Ishikawa (cell line): ENCODE data around the gene AHCYL2.

ENCODE experiments used
- CEBPB ChIP-seq: IDR thresholded peaks from 2 replicates; pipeline ENCODE4 v1.6.1; 2012
- CREB1 ChIP-seq: IDR thresholded peaks from 2 replicates; pipeline ENCODE4 v1.6.1; 2012; ENCODE audit warnings: low read depth
- EGR1 ChIP-seq: IDR thresholded peaks from 2 replicates; pipeline ENCODE4 v1.6.1; 2012
- EP300 ChIP-seq: IDR thresholded peaks from 2 replicates; pipeline ENCODE4 v1.6.1; 2012; ENCODE audit warnings: borderline replicate concordance
- FOXM1 ChIP-seq: IDR thresholded peaks from 2 replicates; pipeline ENCODE4 v1.6.1; 2012; ENCODE audit warnings: low read depth, borderline replicate concordance
- NFIC ChIP-seq: IDR thresholded peaks from 2 replicates; pipeline ENCODE4 v1.6.1; 2012
- RAD21 ChIP-seq: IDR thresholded peaks from 2 replicates; pipeline ENCODE4 v1.6.1; 2012; ENCODE audit warnings: low read depth
- TAF1 ChIP-seq: IDR thresholded peaks from 2 replicates; pipeline ENCODE4 v1.6.1; 2012; ENCODE audit warnings: low read depth, mild to moderate bottlenecking
- TCF12 ChIP-seq: IDR thresholded peaks from 2 replicates; pipeline ENCODE4 v1.6.1; 2012; ENCODE audit warnings: low read depth
- TEAD4 ChIP-seq: IDR thresholded peaks from 2 replicates; pipeline ENCODE4 v1.6.1; 2012
- YY1 ChIP-seq: IDR thresholded peaks from 2 replicates; pipeline ENCODE4 v1.6.1; 2012; ENCODE audit warnings: low read depth
- ZBTB7A ChIP-seq: IDR thresholded peaks from 2 replicates; pipeline ENCODE4 v1.6.1; 2012; ENCODE audit warnings: low read depth
- TF ChIP-seq, protein P1 (sequence below): IDR thresholded peaks from 2 replicates; pipeline ENCODE4 v1.6.1; 2012
- TF ChIP-seq, protein P2 (sequence below): IDR thresholded peaks from 2 replicates; pipeline ENCODE4 v1.6.1; 2012
- TF ChIP-seq, protein P3 (sequence below): IDR thresholded peaks from 2 replicates; pipeline ENCODE4 v1.6.1; 2012; ENCODE audit warnings: low read depth, mild to moderate bottlenecking

The AHCYL2 gene

DNA sequence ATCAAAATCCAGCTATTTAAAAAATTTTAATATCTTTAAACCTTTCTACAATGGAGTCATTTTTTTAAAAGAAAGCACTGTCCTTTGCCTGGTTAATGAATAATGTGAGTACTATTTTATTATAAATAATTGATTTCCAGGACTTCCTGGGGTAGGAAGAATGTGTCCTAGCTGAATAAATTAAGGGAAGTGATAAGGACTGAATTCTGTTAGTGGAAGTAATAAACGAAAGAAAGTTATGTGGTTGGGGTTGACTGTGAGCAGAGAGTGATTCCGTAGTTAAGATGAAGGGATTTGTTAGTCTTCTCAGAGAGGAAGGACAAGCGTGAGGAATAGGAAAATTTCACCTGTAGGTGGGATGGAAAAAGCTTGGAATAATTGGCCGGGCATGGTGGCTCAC is 59.1 kb downstream of the AHCYL2 start:
- TF ChIP-seq, protein P1, sequence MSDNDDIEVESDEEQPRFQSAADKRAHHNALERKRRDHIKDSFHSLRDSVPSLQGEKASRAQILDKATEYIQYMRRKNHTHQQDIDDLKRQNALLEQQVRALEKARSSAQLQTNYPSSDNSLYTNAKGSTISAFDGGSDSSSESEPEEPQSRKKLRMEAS, result no peak
- TF ChIP-seq RAD21 (no peak), NFIC (no peak), TAF1 (no peak), FOXM1 (no peak)
- TF ChIP-seq, protein P2, sequence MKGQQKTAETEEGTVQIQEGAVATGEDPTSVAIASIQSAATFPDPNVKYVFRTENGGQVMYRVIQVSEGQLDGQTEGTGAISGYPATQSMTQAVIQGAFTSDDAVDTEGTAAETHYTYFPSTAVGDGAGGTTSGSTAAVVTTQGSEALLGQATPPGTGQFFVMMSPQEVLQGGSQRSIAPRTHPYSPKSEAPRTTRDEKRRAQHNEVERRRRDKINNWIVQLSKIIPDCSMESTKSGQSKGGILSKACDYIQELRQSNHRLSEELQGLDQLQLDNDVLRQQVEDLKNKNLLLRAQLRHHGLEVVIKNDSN, result no peak

DNA sequence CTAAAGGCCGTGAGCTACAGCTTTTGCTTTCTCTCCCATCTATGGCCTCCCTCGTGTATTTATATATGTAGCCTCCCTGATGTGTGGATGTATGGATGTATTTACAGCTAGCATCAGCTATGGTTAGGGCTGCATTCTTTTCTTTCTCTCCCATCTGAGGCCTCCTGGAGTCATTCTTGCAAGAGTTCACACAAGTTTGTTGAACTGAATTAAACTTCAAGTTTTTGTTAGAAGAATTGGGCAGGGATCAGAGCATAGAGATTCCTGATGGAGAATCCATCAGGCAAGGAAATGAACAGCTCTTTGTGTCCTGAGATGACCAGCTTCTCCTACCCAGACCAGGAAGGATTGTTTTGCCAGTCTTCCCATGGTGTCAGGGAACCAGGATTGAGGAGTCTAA is 60.3 kb downstream of the AHCYL2 start:
- TF ChIP-seq FOXM1 (no peak), TEAD4 (no peak)
- TF ChIP-seq, protein P1, result no peak

DNA sequence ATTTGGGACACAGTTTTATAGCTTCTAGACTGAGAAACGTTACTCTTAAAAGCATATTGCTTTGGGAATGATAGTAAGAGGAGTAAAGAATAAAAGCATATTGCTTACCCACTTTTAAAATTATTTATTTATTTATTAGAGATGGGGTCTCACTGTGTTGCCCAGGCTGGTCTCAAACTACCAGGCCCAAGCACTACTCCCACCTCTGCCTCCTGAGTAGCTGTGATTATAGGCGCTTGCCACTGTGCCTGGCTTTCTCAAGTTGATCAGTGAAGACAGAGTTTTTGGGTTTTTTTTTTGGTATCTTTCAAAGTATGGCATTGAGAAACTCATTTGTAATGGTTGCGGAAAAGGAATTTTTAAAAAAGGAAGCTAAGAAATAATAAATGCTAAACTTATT is 68.0 kb downstream of the AHCYL2 start:
- no peak for TF ChIP-seq YY1
- no peak for TF ChIP-seq CEBPB
- TF ChIP-seq, protein P1, result no peak
- no peak for TF ChIP-seq NFIC
- TF ChIP-seq TCF12, result no peak
- TF ChIP-seq TAF1, result no peak
- no peak for TF ChIP-seq ZBTB7A
- no peak for TF ChIP-seq EGR1
- no peak for TF ChIP-seq TEAD4
- no peak for TF ChIP-seq RAD21
- TF ChIP-seq EP300, result no peak
- no peak for TF ChIP-seq FOXM1
- TF ChIP-seq, protein P2, result no peak

DNA sequence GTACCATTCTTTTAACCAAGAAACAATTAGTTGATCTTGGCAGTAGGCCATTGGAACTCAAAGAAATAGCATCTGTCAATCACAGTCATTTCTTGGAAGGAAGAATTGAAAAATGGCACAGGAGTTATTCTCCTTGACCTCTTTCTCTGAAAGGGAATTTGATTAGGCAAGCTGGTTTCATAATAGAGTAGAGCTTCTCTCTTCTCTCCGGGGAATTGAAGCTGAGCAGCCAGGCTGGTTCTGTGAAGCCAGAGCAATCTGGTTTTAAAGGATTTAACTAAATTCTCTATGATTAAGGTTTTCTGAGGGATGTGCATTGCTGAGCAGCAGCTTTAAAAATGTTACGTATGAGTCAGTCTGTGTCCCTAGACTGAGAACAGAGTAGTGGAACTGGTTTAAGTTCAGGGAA is 70.2 kb downstream of the AHCYL2 start:
- peak; percentile 42 for TF ChIP-seq NFIC
- no peak for TF ChIP-seq CREB1
- TF ChIP-seq CEBPB, result peak; percentile 26; the same call in 1 of the 2 replicates
- TF ChIP-seq, protein P3, sequence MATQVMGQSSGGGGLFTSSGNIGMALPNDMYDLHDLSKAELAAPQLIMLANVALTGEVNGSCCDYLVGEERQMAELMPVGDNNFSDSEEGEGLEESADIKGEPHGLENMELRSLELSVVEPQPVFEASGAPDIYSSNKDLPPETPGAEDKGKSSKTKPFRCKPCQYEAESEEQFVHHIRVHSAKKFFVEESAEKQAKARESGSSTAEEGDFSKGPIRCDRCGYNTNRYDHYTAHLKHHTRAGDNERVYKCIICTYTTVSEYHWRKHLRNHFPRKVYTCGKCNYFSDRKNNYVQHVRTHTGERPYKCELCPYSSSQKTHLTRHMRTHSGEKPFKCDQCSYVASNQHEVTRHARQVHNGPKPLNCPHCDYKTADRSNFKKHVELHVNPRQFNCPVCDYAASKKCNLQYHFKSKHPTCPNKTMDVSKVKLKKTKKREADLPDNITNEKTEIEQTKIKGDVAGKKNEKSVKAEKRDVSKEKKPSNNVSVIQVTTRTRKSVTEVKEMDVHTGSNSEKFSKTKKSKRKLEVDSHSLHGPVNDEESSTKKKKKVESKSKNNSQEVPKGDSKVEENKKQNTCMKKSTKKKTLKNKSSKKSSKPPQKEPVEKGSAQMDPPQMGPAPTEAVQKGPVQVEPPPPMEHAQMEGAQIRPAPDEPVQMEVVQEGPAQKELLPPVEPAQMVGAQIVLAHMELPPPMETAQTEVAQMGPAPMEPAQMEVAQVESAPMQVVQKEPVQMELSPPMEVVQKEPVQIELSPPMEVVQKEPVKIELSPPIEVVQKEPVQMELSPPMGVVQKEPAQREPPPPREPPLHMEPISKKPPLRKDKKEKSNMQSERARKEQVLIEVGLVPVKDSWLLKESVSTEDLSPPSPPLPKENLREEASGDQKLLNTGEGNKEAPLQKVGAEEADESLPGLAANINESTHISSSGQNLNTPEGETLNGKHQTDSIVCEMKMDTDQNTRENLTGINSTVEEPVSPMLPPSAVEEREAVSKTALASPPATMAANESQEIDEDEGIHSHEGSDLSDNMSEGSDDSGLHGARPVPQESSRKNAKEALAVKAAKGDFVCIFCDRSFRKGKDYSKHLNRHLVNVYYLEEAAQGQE, result no peak

DNA sequence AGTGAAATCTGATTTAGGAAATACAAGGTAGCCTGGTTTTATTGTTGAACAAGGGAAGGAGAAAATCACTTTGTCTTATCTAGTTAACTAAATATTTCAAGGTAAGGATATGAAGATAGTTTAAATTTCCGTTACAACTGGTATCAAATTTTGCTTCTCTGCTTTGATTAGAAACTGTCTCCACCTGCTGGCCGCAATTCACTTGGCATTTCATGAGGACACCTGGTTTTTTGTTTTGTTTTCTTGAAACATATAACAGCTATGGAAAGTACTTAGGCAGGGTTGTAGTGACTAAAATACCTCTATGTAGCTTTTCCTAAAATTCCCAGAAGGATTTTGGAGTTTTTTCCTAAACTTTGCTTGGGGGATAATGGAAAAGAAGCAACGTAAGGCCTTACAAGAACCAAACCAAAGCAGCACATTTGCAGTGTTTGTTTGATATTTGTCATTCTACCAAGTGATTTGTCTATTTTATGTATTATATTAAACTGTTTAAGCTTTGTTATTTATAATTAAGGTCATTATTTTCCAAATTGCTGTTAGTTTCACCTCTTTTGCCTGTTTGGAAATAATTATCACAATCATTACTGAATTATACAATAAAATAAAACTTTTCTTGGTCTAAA is 73.6 kb downstream of the AHCYL2 start:
- TF ChIP-seq TCF12 (no peak), TEAD4 (peak; percentile 64), NFIC (no peak), TAF1 (no peak), EP300 (no peak), RAD21 (peak; percentile 80)

DNA sequence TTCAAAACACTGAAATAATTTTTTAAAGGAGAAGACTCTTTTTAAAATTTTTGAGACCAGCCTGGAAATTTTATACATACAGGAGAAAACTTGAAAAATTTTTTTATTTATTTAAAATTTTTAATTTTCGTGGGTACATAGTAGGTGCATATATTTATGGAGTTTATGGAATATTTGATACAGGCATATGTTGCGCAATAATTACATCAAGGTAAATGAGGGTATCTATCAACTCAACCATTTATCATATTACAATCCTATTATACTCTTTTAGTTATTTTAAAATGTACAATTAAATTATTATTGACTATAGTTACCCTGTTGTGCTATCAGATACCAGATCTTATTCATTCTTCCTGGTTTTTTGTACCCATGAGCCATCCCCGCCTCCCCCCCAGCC is 75.1 kb downstream of the AHCYL2 start:
- TF ChIP-seq CEBPB (peak; percentile 70), TAF1 (no peak)

DNA sequence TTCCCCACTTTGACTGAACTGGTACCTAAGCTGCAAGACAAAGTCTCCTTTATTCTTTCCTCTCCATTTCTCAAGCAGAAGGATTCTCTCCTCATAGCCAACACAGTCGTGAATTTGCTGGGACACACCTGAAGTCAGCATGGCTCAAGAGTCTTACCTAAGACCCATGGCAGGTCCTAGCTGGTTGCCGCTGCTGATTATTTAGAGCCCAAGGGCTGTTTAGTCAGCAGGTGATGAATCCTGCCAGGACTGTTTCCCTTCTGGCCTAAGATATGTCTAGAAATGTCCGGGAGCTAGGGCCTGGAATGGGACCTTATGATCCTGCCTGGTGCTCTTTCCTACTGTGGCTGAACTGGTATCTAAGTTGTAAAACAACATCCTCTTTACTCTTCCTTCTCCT is 82.8 kb downstream of the AHCYL2 start:
- no peak for TF ChIP-seq EGR1
- TF ChIP-seq EP300, result no peak
- TF ChIP-seq RAD21, result no peak
- TF ChIP-seq FOXM1, result no peak
- no peak for TF ChIP-seq TEAD4
- TF ChIP-seq YY1, result no peak
- TF ChIP-seq, protein P1, result no peak
- TF ChIP-seq NFIC, result no peak
- TF ChIP-seq, protein P3, result no peak
- TF ChIP-seq TCF12, result no peak
- TF ChIP-seq CEBPB, result no peak
- no peak for TF ChIP-seq ZBTB7A
- no peak for TF ChIP-seq TAF1
- TF ChIP-seq, protein P2, result no peak
- no peak for TF ChIP-seq CREB1
